Neural progenitor cell (in vitro differentiated cells): Measurements from ENCODE around the gene HOXB9.
A peak's percentile ranks its signal among the peaks of the same experiment; 100 is the strongest.

Source experiments
- CTCF ChIP-seq: fragments of 200-600 bp; sonication (generic); IDR thresholded peaks from 2 replicates; pipeline ENCODE4 v1.5.1; 2017; ENCODE audit warnings: antibody characterized with exemption, mild to moderate bottlenecking
- EZH2 ChIP-seq: fragments of 200-600 bp; sonication (generic); IDR thresholded peaks from 2 replicates; pipeline ENCODE4 v1.6.1; 2017; ENCODE audit warnings: antibody characterized with exemption, mild to moderate bottlenecking, moderate library complexity
- EZH2phosphoT487 ChIP-seq: fragments of 200-600 bp; sonication (generic); IDR thresholded peaks from 2 replicates; pipeline ENCODE4 v1.6.1; 2017; ENCODE audit warnings: antibody characterized with exemption

- TF ChIP-seq CTCF (no peak), EZH2 (peak; percentile 95), EZH2phosphoT487 (peak; percentile 99)
Observed at GRCh38 chr17:48625495-48626244, 488 bp downstream of the HOXB9 start.
